GM18951 (cell line): ENCODE results near the gene LAP3.
A peak's percentile ranks its signal among the peaks of the same experiment; 100 is the strongest.

ENCODE experiments used
- POLR2A ChIP-seq: IDR thresholded peaks from 4 replicates; pipeline ENCODE4 v1.6.1; 2011; ENCODE audit warnings: mild to moderate bottlenecking; ENCODE audit not compliant: insufficient read length, insufficient read depth; ENCODE audit errors: extremely low read depth
- in situ Hi-C: fragments of 300-500 bp; cut with MboI; formaldehyde crosslinking; loops from one replicate; pipeline ENCODE4 v1.12.0; 2022; ENCODE audit warnings: low sequenced_read_pairs, mixed read lengths, inconsistent platforms; ENCODE audit not compliant: unreplicated experiment

LAP3 gene

GRCh38 chr4:17576932-17577664, at the start of gene LAP3:
Gene LAP3 (plus strand): TSS chr4:17577198. CDS start chr4:17577466, 268 bp downstream.
- in situ Hi-C loops = no loop called here
- TF ChIP-seq POLR2A = peak; percentile 98

GRCh38 chr4:17528551-17529165, 48.3 kb upstream of the LAP3 start:
- no peak for TF ChIP-seq POLR2A
- in situ Hi-C loops = loop anchor here (25.0 kb wide), 2 partner anchors 834 to 1059 kb away; no protein-coding TSS in a partner anchor

- in situ Hi-C loops = loop anchor here (25.0 kb wide), 2 partner anchors 831 to 1056 kb away; no protein-coding TSS in a partner anchor
- no peak for TF ChIP-seq POLR2A
These were observed 45.3 kb upstream of the LAP3 start for GRCh38 chr4:17531538-17532285.

GRCh38 chr4:17534705-17535104, 42.3 kb upstream of the LAP3 start:
- in situ Hi-C loops = loop anchor here (25.0 kb wide), 2 partner anchors 828 to 1053 kb away; no protein-coding TSS in a partner anchor
- no peak for TF ChIP-seq POLR2A

GRCh38 chr4:17535242-17535641, 41.8 kb upstream of the LAP3 start:
- no peak for TF ChIP-seq POLR2A
- in situ Hi-C loops = loop anchor here (25.0 kb wide), 2 partner anchors 827 to 1052 kb away; no protein-coding TSS in a partner anchor

- no peak for TF ChIP-seq POLR2A
These were observed 41.1 kb upstream of the LAP3 start for GRCh38 chr4:17535906-17536305.

GRCh38 chr4:17537060-17537459, 39.9 kb upstream of the LAP3 start:
- in situ Hi-C loops = loop anchor here (25.0 kb wide), 2 partner anchors 825 to 1050 kb away; no protein-coding TSS in a partner anchor

More at GRCh38 chr4:17535906-17536305, 41.1 kb upstream of the LAP3 start:
- in situ Hi-C loops = loop anchor here (25.0 kb wide), 2 partner anchors 826 to 1051 kb away; no protein-coding TSS in a partner anchor

- no peak for TF ChIP-seq POLR2A
- in situ Hi-C loops = loop anchor here (10.0 to 25.0 kb wide), 3 partner anchors 261 to 1043 kb away; no protein-coding TSS in a partner anchor
These were observed 32.8 kb upstream of the LAP3 start for GRCh38 chr4:17544205-17544604.

- in situ Hi-C loops = loop anchor here (10.0 to 25.0 kb wide), 3 partner anchors 260 to 1042 kb away; no protein-coding TSS in a partner anchor
- no peak for TF ChIP-seq POLR2A
These were observed 32.2 kb upstream of the LAP3 start for GRCh38 chr4:17544831-17545234.

GRCh38 chr4:17545374-17546140, 31.4 kb upstream of the LAP3 start:
- no peak for TF ChIP-seq POLR2A
- in situ Hi-C loops = loop anchor here (10.0 to 25.0 kb wide), 3 partner anchors 259 to 1042 kb away; no protein-coding TSS in a partner anchor

GRCh38 chr4:17546222-17546621, 30.8 kb upstream of the LAP3 start:
- in situ Hi-C loops = loop anchor here (10.0 to 25.0 kb wide), 3 partner anchors 259 to 1041 kb away; no protein-coding TSS in a partner anchor

GRCh38 chr4:17546678-17547077, 30.3 kb upstream of the LAP3 start:
- TF ChIP-seq POLR2A = no peak
- in situ Hi-C loops = loop anchor here (10.0 to 25.0 kb wide), 3 partner anchors 258 to 1041 kb away; no protein-coding TSS in a partner anchor

More at GRCh38 chr4:17546222-17546621, 30.8 kb upstream of the LAP3 start:
- TF ChIP-seq POLR2A = no peak

- in situ Hi-C loops = no loop called here
- TF ChIP-seq POLR2A = no peak
These were observed 26.4 kb upstream of the LAP3 start for GRCh38 chr4:17550549-17550948.
